ENCODE data around the gene RARG. TPM values are rescaled to one million over a fixed set of nuclear protein-coding genes. Genes with fewer than 3 reads are reported as not detected.
"Not testable (repeated sequence)": the region's sequence is repeated elsewhere in the genome, so short reads cannot be mapped to it uniquely, and the experiment has no call there.

RARG gene
- polyA plus RNA-seq, 6 donors from 2014 or later: 0.78 to 2.2 (median 1.3) TPM; not detected in 2

GRCh38 chr12:53181935-53182334, 50.1 kb downstream of the RARG start:
- Mint-ChIP-seq H3K27ac (peak overlapping the region in 4 of 6 donors; percentile 53 to 92 (median 80)), H3K4me1 (peaks cover 45 to 60% (median 57%) of the 10 kb centered on the region in 3 donors), H3K27me3 (no peaks in the 10 kb centered on the region), H3K9me3 (no peaks in the 10 kb centered on the region), H3K36me3 (peaks cover 12 to 18% of the 10 kb centered on the region in 2 donors), H3K4me3 (peak overlapping the region; percentile 91 to 97 (median 96))
- no peak for DNase-seq
- no peak for ATAC-seq (ENCODE audit: low read depth in 2 of 2)

DNA sequence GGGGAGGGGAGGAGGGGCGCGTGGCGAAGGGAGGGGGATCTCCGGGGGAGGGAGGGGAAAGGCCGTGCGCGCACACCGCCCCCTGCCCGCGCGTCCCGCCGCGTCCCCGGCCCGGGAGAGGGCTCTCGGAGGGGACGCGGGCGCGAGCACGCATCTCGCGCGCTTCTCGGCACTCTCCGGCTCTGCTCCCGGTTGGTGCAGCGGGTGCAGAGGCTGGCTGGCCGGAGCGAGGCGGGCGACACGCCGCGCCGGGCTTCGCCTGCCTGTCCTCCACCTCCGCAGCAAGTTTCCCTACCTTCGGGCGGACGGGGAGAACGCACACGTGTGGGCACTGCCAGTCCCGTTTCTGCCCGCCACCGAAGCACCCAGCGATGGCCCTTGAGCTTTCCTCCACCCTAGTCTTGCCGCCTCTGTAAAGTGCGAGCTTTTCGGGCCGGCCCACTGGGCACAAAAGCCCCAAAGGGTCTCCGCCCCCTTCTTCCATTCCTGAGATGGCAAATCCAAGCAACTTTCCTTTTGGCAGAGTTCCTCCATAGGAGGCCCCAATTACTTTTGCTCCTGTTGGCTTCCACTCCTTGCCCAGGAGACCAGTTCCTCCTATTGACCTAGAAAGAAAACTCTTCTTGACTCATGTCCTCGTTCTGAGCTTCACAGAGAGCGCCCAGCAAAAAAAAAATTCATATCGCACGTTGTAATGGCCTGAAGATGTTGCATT, 50.9 kb downstream of the RARG start:
- Mint-ChIP-seq H3K4me1 (peaks cover 45 to 59% (median 52%) of the 10 kb centered on the region in 3 donors), H3K9me3 (no peaks in the 10 kb centered on the region), H3K4me3 (peak overlapping the region; percentile 91 to 97 (median 96)), H3K27ac (peak overlapping the region; percentile 57 to 98 (median 94)), H3K36me3 (peaks cover 4 to 9% of the 10 kb centered on the region in 2 donors), H3K27me3 (no peaks in the 10 kb centered on the region)
- DNase-seq: peak; percentile 74
- ATAC-seq (ENCODE audit: low read depth in 2 of 2): peak; percentile 48 to 52

DNA sequence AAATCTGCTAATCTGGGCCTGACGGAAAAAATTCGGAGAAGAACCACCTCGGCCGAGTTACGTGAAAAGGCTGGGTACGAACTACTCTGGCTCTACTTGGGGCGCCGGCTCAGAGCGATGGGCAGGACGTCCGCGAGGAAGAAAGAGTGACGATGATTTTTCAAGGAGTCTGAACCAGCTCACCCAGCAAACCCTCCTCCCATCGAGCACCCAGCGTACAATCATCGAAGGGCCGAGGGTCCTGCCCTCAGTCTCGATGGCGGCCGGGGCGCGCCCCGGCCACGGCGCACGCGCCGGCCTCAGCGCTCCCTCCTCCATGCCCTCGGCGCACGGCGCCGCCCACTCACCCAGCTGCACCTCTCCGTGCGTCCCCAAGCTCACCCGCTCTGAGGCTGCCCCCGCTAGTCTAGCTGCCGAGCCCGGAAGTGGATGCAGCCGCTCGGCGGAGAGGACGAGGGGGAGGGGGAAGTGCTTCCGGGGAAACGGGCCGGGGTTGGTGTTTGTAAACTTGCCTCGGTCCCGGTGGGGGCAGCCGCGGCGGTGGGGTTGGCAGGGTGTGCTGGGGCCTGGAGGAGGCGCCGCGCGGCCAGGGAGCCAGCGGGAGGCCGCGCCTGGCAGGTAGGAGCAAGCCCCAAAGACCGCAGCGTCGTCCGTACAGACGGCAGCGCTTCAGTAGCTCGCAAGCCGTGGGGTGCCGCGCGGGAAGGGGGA, 51.6 kb downstream of the RARG start, which contains the start of the genes CSAD and ZNF740:
Gene CSAD (minus strand): TSS at position 706 of the 711 bp plus-strand sequence. CDS start 7,455 bp downstream, outside the sequence.
Gene ZNF740 (plus strand): TSS at position 503 of the 711 bp plus-strand sequence. CDS start 1,262 bp downstream, outside the sequence.
- Mint-ChIP-seq H3K27ac (peak within 1 kb of the TSS; percentile 92 to 98 (median 96)), H3K27me3 (no peaks in the 10 kb centered on the region), H3K4me3 (peak within 1 kb of the TSS; percentile 91 to 97 (median 96)), H3K4me1 (peaks cover 45 to 52% (median 45%) of the 10 kb centered on the region in 3 donors), H3K9me3 (no peaks in the 10 kb centered on the region), H3K36me3 (peaks cover 0 to 8% of the 10 kb centered on the region in 2 donors)
- DNase-seq: peak; percentile 97
- ATAC-seq (ENCODE audit: low read depth in 2 of 2): peak; percentile 95

DNA sequence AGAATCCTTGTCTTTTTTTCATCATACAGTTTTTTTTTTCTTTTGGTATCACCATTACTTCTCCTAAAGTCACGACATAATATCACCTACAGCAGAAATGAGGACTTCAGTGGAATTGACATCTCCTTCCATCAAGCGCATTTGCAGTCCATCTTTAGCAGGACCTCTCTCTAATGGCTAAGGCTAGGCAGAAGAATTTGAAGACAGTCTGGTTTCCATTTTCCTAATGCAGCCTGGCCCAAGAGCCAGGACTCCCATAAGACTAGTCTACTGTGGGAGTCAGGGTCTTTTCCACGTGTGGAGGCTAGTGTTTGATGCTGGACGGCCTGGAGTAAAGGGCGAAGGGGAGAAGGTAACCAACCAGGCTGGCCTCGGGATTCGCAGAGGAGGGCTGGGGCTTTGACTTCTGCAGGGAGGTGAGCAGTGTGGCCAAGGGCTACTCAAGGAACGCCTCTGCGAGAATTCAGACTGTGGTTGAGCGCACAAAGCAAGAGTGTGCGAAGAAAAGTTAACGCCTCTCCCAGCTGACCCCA, 52.3 kb downstream of the RARG start:
- ATAC-seq (ENCODE audit: low read depth in 2 of 2): peak; percentile 0 to 1
- Mint-ChIP-seq H3K4me3 (peak overlapping the region; percentile 88 to 97 (median 96)), H3K9me3 (no peaks in the 10 kb centered on the region), H3K27ac (peak overlapping the region; percentile 92 to 98 (median 96)), H3K36me3 (peaks cover 0 to 8% of the 10 kb centered on the region in 2 donors), H3K27me3 (no peaks in the 10 kb centered on the region), H3K4me1 (peaks cover 43 to 46% (median 44%) of the 10 kb centered on the region in 3 donors)
- no peak for DNase-seq

- not testable (repeated sequence) for H3K27me3 Mint-ChIP-seq; ATAC-seq (ENCODE audit: low read depth in 2 of 2); H3K9me3 Mint-ChIP-seq; H3K36me3 Mint-ChIP-seq; DNase-seq
- H3K4me3 Mint-ChIP-seq: peak overlapping the region in 7 of 8 donors; percentile 74 to 97 (median 95)
- H3K27ac Mint-ChIP-seq: peak overlapping the region in 3 of 6 donors; percentile 82 to 98 (median 92)
- H3K4me1 Mint-ChIP-seq: peaks cover 38 to 43% (median 39%) of the 10 kb centered on the region in 3 donors
Measured at GRCh38 chr12:53178803-53179202, 53.2 kb downstream of the RARG start.

DNA sequence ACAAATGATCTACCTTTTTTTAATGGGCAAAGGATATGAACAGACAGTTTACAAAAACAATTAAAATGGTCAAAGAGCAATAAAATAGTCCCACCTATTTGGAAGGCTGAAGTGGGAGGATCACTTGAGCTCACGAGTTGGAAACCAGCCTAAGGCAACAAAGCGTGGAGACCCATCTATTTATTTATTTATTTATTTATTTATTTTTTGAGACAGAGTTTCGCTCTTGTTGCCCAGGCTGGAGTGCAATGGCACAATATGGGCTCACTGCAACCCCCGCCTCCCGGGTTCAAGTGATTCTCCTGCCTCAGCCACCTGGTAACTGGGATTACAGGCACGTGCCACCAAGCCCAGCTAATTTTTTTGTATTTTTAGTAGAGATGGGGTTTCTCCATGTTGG, 54.6 kb downstream of the RARG start:
- H3K36me3 Mint-ChIP-seq; ATAC-seq (ENCODE audit: low read depth in 2 of 2); H3K27ac Mint-ChIP-seq; H3K9me3 Mint-ChIP-seq; H3K27me3 Mint-ChIP-seq; DNase-seq: not testable (repeated sequence)
- Mint-ChIP-seq H3K4me1 (peaks cover 28 to 32% (median 28%) of the 10 kb centered on the region in 3 donors), H3K4me3 (peak overlapping the region in 2 of 8 donors; percentile 6 to 70)

- peaks cover 21 to 29% (median 24%) of the 10 kb centered on the region in 3 donors for H3K4me1 Mint-ChIP-seq
- peak overlapping the region in 1 of 8 donors; percentile 70 for H3K4me3 Mint-ChIP-seq
- DNase-seq (no peak), ATAC-seq (ENCODE audit: low read depth in 2 of 2) (no peak)
- no peaks in the 10 kb centered on the region for H3K27me3 Mint-ChIP-seq
- peaks cover 0 to 5% of the 10 kb centered on the region in 2 donors for H3K36me3 Mint-ChIP-seq
- no peaks in the 10 kb centered on the region for H3K9me3 Mint-ChIP-seq
- H3K27ac Mint-ChIP-seq: no peak overlapping the region
Measured at GRCh38 chr12:53176750-53177149, 55.3 kb downstream of the RARG start.

- peak overlapping the region in 1 of 6 donors; percentile 36 for H3K27ac Mint-ChIP-seq
- H3K4me1 Mint-ChIP-seq: peaks cover 14 to 19% (median 15%) of the 10 kb centered on the region in 3 donors
- ATAC-seq (ENCODE audit: low read depth in 2 of 2) (no peak), DNase-seq (no peak)
- peaks cover 0 to 10% of the 10 kb centered on the region in 2 donors for H3K36me3 Mint-ChIP-seq
- H3K4me3 Mint-ChIP-seq: no peak overlapping the region
- H3K9me3 Mint-ChIP-seq: no peaks in the 10 kb centered on the region
- no peaks in the 10 kb centered on the region for H3K27me3 Mint-ChIP-seq
Measured at GRCh38 chr12:53174881-53175491, 57.0 kb downstream of the RARG start.

- DNase-seq: no peak
- no peak overlapping the region for H3K27ac Mint-ChIP-seq
- peaks cover 2 to 8% (median 5%) of the 10 kb centered on the region in 3 donors for H3K4me1 Mint-ChIP-seq
- no peaks in the 10 kb centered on the region for H3K9me3 Mint-ChIP-seq
- H3K4me3 Mint-ChIP-seq: no peak overlapping the region
- no peaks in the 10 kb centered on the region for H3K27me3 Mint-ChIP-seq
- peaks cover 0 to 10% of the 10 kb centered on the region in 2 donors for H3K36me3 Mint-ChIP-seq
- no peak for ATAC-seq (ENCODE audit: low read depth in 2 of 2)
Measured at GRCh38 chr12:53173085-53173715, 58.8 kb downstream of the RARG start.

- no peak for ATAC-seq (ENCODE audit: low read depth in 2 of 2)
- DNase-seq: no peak
- Mint-ChIP-seq H3K27me3 (no peaks in the 10 kb centered on the region), H3K27ac (no peak overlapping the region), H3K4me3 (no peak overlapping the region), H3K36me3 (peaks cover 0 to 10% of the 10 kb centered on the region in 2 donors), H3K9me3 (no peaks in the 10 kb centered on the region), H3K4me1 (peaks cover 2 to 8% (median 5%) of the 10 kb centered on the region in 3 donors)
Measured at GRCh38 chr12:53172352-53172751, 59.7 kb downstream of the RARG start.

DNA sequence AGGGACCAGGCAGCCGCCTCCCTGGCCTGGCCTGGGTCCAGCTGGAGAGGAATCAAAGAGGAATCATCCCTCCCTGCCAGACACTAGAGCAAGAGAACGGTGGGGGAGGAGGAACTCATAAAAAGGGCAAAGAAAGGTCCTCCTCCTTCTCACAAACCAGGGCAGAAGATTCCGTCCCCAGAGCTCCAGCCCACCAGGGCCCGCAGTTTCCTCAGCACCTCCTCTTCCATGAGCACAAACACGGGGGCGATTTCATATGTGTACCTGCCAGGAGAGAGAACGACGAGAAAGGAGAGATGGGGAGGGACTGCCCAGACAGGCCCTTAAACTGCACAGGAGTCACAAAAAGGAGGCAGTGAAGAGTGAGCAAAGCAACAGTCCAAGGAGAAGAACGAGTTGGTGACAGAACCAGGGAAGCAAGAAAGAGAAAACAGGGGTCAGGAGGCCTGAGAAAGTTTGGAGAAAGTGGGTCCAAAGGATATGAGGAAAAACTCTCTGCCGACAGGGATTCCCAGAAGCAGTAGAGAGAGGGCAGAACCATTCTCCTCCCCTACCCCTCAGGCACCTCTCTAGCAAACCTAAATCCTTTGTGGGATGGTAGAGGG, 60.2 kb downstream of the RARG start:
- Mint-ChIP-seq H3K27ac (no peak overlapping the region), H3K4me3 (no peak overlapping the region)

More for the DNA sequence above, 60.2 kb downstream of the RARG start:
- DNase-seq (no peak), ATAC-seq (ENCODE audit: low read depth in 2 of 2) (no peak)
- Mint-ChIP-seq H3K4me1 (peaks cover 2 to 8% (median 5%) of the 10 kb centered on the region in 3 donors), H3K9me3 (no peaks in the 10 kb centered on the region), H3K36me3 (peaks cover 0 to 10% of the 10 kb centered on the region in 2 donors), H3K27me3 (no peaks in the 10 kb centered on the region)

Data from naive B cell (primary cell).